ENCODE measurements around the gene PTPN2.

GRCh38 chr18:12885500-12885899 is 1.5 kb upstream of the PTPN2 start:
- no peak for TF ChIP-seq CTCF (conservative IDR thresholded peaks at IDR 0.05; ENCODE audit: low read depth, low read length)
- no peak for TF ChIP-seq EZH2 (IDR thresholded peaks at IDR 0.05; ENCODE audit: borderline replicate concordance, low read depth, low read length, poor library complexity, severe bottlenecking)

Measured in A673 (cell line).